Effector CD4-positive, alpha-beta T cell (primary cell): ENCODE measurements around the gene NEUROG1.
A peak's percentile ranks its signal among the peaks of the same experiment; 100 is the strongest.

Experiments used
- DNase-seq: peaks from one replicate; pipeline ENCODE4 v3.0.0-alpha.2; 2020

The NEUROG1 gene

DNA sequence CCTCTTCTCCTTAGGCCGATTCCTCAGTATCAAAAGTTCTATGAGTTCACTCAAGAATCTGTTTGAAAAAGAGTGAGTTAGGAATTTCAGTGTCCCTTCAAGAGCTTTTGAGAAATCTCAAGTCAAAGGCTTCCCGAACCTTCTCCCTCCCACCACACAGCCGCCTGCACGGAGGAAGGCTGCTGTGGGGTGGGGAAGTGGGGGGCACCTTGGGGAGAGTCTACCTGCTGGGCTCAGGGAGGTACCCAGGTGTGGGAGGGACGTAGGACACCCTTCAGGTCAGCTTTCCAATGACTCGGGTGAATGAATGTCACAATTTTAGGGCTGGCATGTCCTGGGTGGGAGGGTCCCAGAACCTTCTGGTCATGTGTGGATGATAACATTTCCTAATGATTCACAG, 25.5 kb upstream of the NEUROG1 start:
- no peak for DNase-seq

DNA sequence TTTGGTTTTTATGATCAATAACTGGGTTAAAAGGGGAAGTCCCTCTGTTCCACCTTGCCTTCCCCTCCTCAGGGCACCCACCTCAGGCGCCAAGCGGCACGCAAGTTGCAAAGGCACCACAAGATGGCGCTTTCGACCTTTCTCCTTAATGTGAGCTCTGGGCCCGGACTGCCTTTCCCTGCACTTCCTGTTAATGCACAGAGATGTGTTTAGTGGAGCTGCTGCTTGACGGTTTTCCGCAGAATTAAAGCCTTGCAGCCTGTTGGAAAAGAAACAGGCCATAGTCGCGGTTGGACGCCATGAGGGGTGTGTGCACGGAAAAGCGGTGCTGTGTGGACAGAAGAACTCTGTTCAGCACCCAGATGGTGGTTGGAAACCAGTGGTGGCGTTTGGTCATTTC, 25.1 kb upstream of the NEUROG1 start:
- DNase-seq: peak; percentile 12

DNA sequence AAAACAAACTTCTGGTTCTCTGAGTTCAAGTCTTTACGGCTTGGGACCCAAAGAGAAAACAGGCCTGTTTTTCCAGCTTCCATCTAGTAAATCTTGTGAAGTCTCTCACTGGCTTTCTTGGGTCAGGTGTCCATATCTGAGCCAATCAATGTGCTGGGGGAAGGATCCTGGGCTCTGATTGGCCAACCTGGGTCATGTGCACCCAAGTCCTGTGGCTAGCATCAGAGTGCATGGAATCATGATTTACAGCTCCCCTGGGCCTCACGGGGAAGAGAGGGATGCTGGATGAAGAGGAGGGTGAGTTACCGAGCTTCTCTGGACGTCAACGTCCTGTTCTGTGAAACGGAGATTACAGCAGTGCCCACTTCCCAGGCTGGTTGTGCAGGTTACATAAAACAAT, 23.6 kb upstream of the NEUROG1 start:
- DNase-seq: no peak

DNA sequence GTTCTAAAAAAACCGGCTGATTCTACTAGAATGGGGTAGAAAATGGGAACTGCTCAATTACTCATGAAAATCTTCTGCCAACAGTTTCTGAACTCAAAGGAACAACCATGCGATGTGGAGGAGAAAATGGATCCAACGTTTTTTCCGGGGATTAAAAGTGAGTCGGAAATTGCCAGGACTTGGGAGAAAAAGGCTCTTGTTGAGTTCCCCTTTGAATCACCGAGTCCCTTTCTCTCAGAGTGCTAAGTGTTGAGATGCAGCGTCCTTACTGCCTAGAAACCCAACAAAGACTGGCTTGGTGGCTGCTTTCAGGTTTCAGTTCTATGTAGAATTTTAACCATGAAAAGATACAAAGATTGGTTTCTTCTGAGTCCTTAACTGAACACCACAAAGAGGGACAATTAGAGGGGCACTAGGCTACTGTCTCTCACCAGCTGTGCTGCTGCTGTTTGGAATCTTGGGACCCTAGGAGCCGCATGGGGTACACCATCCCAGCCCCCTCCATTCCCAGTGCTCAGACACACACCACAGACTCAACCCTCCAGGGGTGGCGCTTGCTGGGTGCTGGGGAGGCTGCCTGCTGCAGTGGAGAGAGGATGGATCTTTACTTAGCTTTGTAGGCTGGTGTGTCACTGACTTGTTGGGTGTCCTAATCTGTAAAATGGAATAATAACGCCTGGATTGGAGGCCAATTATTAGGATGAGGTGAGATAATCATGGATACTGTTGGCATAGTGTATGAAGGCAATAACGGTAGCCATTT, 21.5 kb upstream of the NEUROG1 start:
- DNase-seq: no peak

DNA sequence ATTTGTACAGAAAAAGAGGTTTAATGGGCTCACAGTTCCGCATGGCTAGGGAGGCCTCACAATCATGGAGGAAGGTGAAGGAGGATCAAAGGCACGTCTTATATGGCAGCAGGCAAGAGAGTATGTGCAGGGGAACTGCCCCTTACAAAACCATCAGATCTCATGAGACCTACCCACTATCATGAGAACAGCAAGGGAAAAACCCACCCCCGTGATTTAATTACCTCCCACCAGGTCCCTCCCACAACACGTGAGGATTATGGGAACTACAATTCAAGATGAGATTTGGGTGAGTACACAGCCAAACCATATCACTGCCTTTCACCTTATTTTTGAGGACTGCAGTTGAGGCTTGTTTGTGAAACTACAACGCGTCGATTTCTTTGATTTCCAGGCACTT, 20.9 kb upstream of the NEUROG1 start:
- DNase-seq: no peak

DNA sequence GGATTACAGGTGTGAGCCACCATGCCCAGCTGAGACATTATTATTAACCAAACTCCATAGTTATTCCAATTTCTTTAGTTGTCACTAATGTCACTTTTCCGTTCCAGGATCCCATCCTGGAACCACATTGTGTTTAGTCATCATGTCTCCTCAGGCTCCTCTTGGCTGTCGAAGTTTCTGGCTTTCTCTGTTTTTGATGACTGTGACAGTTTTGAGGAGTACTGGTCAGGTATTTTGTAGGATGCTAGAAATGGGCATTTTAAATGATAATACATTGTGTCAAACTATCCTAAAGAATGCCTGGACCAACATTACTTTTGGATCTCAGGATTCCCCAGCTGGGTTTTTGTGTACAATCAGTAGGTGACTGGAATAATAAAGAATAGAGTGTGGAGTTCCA, 19.8 kb upstream of the NEUROG1 start:
- DNase-seq: no peak

DNA sequence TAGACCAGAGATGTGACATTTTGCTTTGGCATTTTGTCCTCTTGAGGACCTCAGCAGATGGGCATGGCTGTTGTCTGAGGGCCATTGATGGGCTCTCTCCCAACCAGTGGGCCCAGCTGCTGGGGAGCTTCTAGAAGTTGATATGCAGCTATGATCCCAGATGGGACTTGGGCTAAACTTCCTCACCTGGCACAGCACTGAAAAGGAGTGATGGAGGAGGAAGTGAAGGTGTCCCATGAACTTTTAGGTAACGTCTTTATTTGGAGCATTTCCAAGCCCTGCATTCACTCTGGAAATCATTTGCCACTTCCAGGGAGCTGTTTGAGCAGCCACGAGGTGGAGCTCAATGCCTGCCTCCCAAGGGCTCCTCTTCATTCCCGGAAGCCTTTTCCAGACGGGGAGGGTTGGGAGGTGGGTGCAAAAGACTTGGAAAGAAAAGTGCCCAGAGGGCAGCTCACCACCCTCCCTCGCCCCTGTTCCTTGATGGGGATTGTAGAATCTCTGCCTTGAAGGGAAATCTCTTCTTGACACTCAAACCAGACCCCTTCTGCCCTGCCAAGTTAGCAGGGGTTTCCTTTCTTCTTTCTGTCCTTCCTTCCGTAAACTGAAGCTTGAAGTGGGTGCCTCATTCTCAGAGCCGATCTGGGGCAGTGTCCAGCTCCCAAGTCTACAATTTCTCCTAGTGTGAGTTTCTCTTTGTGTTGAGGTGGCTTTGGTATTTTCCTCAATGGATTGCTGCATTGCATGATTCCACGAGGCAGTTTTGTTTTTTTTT, 18.1 kb upstream of the NEUROG1 start:
- DNase-seq: no peak

DNA sequence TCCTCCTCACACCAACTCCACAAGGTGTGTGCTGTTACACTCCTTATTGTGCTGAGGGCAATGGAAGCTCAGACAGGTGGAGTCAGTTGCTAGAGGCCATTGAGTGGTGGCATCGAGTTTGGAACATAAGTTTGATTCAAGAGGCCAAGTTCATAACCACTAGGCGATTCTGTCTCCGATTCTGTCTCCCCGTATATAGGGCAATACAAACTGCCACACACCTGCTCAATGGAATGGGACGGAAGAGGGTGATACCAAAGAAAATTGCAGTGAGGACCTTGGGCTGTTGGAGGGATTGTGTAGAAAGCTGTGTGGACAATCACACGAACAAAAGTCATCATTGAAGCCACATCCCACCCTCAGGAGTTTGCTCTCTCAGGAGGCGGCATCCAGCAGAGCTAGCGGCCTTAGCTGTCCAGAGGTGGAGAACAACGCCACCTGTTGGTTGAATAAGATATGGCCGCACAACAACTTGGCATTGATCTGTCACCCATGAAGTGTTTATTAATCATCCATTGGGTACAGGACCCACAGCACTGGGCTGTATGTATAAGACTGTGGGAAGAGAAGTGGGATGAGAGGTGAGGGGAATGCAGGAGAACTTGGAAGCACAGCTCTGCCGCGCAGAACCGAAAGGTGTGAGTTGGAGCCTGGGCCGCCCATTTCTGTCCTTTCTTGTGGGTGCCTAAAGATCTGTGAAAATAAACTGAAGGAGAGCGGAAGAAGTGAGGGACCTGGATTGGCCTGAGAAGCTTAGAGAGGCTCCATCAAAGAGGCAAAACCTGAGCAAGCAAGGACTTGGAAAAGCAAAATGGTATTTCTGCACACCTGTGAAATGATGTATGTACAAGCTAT, 16.1 kb upstream of the NEUROG1 start:
- DNase-seq: peak; percentile 17

DNA sequence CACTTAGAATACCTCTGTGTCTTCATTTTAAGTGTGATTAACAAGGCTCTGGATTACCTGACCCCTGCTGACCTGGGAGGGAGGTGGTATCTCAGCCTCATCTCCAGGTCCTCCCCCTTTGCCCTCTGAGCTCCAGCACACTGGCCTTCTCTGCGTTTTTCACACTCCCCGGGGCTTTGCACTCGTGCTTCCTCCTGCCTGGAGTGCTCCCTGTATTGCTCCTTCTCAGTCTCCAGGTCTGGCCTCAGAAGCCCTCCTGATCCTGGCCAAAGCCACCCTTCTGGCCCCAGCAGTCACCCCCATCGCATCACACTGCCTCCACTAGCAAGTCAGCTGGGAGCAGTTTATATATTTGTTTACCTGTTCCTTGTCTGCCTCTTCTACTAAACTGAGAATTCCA, 13.6 kb upstream of the NEUROG1 start:
- no peak for DNase-seq

DNA sequence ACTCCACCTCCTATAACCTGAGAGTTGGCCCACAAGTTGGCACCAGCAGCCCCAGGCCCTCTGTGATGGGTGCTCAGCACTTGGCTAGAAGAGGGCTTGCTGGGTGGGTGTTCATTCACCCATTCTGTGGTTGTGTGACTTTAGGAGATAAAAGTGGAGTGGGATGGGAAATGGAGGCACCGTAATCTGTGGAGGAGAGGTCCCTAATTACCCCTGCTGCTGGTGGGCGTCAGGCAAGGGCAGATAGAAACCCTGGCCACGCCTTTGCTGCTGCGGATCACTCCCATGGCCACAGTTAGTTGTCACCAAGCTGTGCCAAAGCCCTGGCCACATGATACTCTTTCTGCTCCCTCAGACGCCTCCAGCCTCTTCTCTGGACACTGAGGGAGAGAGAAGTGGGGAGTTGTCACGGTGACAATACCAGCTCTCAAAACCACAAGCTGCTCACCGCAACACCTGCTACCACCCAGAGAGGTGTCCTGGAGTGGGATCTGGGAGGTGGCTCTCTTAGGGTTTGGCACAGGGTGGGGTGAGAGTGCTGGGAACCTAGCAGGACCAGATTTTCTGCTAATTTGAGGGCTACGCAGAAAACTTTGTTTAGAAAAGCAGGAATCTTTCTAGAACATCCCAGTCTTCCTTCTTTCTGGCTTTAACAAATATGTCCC, 12.0 kb upstream of the NEUROG1 start:
- no peak for DNase-seq

DNA sequence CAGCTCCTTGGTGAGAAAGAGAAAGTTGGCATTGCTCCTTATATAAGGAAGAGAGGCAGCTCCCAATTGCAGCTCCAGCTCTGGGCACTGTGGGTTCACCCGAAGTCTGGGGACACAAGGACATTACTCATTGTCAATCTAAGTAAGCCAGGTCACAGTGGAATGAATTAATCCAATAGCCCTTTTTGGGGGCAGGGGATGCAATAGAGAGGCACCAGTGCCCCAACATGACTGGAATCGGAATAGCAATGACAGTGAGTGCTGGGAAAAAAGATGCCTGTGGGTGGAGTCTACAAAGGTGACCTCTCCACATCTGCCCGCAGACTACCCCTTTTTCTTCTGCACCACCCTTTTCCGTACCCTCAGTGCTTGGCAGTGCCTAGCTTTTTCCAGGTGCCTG, 11.1 kb upstream of the NEUROG1 start:
- no peak for DNase-seq

DNA sequence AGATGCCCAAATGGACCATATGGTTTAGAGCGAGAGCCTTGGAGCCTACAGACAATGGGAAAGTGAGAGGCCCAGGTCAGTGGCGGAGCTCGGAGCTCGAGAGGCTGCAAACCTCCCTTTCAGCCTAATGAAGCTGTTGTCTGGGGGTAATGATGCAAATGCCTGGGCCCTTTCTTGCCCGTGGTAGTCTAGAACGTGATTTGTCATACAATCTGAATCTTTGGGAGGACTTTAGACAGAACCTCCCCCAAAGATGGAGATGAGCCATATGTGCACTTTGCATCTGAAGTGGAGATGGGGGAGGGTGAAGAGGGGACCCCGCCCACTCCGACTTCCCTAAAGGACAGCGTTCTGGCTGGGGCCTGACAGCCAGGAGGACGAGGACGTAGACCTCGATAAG, 10.3 kb upstream of the NEUROG1 start:
- DNase-seq: no peak

DNA sequence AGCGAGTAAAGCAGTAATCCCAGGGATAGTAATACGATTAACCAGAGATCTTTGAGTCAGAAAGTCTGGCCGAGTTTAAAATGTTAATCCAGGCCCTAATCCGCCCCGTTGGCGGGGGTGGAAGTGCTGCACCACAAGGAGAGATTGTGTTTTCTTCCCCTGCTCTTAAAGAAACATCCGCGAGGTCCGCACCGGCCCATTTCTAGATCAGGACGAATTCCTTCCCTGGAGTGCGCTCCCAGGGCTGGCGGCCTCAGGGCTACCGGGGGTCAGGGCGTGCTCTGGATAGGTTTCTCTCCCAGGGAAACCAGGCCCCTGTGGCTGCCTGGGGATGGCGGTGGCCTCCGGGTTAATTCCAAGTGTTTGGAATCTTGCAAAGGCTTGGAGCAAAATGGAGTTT, 9.3 kb upstream of the NEUROG1 start:
- no peak for DNase-seq

DNA sequence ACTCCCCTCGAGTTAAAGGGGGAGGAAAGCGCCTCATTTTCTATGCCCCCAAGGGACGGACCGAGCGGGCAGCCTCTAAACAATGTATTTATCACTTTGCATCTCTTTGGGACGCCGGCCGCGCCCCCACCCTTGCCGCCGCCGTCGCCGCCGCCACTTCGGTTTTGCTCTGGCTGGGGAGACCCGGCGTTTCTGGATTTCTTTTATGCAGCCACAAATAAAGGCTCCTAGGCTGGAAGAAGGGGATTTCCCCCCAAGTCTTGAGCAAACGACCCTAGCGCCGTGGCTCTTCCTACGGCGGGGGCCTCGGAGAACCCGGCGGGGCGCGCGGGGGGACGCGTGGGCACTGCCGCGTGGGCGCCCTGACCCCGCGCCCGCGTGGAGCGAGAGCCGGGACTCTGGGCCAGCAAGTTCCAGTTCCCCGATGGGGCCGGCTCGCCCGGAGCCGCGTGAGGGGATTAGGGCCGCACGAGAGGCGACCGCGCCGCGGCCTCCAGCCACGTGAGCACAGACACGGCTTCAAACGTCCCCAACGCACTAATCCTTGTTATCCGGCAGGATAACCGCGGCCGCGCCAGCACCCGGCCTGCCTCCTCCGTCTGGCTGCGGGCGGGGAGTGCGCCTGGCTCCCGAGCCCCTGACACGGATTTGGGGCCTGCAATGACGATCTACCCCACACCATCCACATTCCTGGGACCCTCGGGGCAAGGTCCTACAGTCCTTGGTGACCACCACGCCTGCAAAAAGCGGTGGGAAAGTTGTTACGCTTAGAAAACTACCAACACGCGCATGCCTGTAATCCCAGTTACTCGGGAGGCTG, 7.9 kb upstream of the NEUROG1 start:
- no peak for DNase-seq

DNA sequence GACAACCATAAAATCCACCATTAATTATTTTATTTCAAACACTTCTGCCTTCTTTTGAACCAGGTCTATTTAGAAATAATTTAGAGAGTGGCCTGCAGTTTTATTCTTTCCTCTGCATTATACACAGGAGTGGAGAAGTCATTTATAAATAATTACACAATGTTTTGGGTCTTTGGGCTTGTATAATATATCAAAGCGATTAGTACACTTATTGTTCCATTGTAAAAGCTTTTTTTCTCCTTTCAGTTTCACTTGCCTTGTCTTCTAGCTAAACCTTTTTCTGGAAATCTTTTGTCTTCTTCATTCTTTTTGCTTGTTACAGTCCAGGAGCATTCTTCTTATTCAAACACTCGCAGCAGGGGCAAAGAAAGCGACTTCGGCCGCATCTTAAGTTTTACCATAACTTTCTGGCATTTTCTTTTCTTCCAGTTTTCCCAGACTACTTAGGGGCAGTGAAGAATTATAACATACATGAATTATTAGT, 7.3 kb upstream of the NEUROG1 start:
- no peak for DNase-seq

DNA sequence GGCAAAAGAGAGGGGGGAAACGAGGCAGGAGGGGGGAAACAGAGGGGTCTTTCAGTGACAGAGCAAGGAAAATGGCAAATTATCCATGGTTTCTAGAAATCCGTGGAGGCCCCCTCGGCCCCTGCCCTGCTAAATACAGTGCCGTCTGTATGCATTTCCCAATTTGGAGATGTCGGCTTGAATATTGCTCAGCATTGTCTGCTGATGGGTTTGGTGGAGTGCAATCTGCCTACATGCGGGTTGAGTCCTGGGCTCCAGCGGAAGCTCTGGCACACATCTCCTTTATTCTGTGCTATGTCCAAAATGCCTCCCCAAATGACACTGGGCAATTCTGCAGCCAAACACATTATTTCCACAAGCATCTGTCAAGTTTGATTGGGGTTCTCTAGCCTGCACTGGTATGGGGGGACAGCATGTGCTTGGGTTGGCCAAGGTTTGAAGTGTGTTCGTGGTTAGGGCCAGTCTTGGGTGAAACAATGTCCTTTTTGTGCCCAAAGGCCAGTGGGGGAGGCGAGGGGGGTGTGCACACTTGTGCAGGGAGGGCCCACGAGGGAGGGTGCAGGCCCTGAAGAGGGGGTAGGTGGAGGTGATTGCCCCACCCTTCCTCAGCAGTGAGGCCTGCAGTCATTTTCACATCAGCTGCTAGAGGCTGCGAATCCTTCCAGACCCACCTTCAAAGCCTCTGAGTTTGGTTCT, 6.2 kb upstream of the NEUROG1 start:
- no peak for DNase-seq

DNA sequence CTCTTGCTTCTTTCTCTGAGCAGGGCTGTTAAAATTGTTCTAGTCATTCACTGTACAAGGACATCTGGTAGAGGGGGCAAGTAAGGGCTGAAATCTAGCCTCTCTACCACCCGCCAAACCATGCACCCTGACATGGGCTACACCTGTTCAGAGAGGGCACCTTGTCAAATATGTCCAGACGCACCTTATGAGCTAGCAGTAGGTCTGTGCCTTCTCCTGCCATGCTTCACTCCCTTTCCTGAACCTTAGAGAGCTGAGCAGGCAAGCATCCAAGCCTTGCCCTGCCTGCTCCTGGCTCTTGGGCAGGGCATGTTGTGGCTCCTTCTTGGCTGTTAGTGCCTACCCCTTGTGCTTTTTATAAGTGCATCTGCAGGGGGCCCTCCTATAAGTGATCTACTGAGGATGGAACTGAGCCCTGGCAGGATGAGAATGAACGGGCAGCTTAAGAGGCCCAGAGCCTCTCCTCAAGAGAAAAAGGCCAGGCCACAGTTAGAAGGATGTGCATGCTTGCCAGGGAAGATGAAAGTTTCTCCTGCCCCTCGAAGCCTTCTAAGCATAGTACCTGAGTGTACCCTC, 3.8 kb upstream of the NEUROG1 start:
- no peak for DNase-seq

DNA sequence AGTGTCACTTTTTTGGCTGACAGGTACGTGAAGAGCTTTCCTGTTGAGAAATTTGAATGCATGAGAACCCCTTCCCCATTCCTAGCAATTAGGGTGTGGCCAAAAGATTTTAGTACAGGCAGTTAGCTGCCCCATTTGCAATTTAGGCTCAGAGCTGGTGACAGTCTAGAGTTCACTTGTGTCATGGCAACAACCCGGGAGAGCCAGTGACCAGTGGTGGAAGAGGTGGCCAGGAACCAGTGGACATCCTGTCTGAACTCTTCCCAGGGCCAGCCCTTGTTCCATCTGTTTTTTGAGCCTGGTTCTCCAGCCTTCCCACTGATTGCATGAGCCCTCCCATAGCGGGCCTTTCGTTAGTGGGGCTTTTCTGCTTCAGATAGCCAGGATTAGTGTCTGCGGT, 2.5 kb upstream of the NEUROG1 start:
- no peak for DNase-seq

DNA sequence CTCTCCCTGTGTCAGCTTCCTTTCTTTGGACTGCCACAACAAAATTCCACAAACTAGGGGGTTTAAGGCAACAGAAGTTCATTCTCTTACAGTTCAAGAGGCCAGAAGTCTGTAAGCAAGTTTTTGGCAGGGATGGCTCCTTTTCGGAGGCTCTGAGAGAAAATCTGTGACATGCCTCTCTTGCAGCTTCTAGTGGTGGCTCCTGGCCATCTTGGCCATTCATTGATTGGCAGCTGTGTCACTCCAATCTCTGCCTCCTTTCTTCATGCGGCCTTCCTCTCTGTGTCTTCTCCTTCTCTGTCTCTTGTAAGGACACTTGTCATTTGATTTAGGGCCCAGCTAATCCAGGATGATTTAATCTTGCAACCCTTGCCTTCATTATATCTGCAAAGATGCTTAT, 2.0 kb upstream of the NEUROG1 start:
- no peak for DNase-seq

DNA sequence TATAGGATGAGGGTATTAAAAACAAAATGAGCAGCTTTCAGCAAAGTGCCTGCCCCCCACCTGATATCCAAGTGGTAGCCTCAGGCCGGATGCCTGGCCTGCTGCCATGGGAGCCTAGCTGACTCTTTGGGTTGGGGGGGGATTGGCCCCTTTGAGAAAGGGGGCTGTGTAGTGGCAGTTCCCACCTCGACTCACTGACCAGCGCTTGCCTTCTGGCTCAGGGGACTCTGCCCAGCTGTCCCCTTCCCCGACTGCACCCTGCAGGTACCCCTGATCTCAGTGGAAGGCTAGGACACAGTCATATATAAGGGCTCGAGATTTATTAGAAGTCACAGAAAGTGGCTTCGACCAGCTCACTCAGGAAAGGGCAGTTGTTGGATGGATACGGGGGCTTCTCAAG, 1.5 kb upstream of the NEUROG1 start:
- no peak for DNase-seq

DNA sequence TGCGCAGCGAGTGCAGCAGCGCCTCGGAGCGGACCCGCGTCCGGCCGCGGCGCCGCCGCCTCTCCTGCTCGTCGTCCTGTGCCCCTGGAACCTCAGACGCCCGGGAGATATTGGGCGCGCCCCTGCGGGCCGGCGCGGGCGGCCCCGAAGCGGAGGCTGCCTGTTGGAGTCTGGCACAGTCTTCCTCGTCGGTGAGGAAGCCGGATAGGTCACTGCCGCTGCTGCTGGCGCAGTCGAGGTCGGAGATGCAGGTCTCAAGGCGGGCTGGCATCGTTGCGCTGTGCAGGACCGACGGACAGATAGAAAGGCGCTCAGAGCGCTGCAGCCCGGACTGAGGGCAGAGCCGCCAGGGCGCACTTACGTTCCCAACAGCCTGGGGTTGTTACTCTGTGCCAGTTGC, 344 bp downstream of the NEUROG1 start:
- DNase-seq: no peak
